GM10266 (cell line): Measurements from ENCODE around the gene TIGD2.

Source experiments
- DNase-seq: peaks from one replicate; pipeline ENCODE4 v3.0.0; 2012; ENCODE audit errors: extremely low spot score
- CTCF ChIP-seq: IDR thresholded peaks from 2 replicates; pipeline ENCODE4 v1.5.1; 2012; ENCODE audit warnings: mild to moderate bottlenecking, low read depth; ENCODE audit not compliant: control insufficient read depth, insufficient read depth; ENCODE audit errors: missing control alignments

TIGD2 gene

GRCh38 chr4:89110986-89111832 is at the start of gene TIGD2:
TSS of gene TIGD2 (plus strand) at chr4:89111533. CDS start at chr4:89112975, 1,442 bp downstream.
- peak; percentile 80 for TF ChIP-seq CTCF

DNA sequence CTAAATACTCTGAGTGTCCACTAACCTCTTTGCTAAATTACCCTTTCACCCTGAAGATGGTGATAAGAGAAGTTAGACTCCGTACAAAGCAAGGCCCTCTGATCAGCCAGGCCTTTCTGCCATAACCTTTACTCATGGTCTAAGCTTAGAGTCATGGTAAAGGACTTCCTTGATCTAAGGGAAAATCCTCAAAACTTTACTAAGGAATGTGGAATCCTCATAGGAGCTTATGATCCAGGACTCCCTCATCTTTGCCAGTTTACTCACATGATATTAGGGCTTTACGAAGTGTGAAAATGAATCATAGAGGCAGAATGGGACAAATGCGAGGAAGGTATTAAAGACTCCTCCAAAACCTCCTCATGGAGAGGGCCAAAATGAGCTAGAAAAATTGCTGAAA is 46.5 kb upstream of the TIGD2 start:
- TF ChIP-seq CTCF = no peak
- DNase-seq = no peak

More at GRCh38 chr4:89110986-89111832, at the start of gene TIGD2:
- DNase-seq = peak; percentile 95

DNA sequence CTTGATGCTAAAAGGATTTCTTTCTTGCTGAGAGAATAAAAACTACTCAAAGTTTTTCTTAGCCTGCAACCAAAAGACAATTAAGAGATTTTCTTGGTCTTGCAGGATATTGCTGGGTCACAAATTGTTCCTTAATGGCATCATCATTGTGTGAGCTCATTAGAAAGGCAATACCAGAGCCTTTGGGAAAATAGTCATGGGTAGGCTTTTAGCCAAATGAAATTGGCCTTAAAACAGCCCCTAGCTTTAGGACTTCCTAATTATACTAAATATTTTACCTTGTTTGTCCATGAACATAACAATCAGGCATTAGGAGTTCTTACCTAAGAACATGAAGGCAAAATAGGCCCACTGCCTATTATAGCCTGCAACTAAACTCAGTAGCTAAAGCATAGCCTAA is 43.9 kb upstream of the TIGD2 start:
- DNase-seq = no peak
- no peak for TF ChIP-seq CTCF

DNA sequence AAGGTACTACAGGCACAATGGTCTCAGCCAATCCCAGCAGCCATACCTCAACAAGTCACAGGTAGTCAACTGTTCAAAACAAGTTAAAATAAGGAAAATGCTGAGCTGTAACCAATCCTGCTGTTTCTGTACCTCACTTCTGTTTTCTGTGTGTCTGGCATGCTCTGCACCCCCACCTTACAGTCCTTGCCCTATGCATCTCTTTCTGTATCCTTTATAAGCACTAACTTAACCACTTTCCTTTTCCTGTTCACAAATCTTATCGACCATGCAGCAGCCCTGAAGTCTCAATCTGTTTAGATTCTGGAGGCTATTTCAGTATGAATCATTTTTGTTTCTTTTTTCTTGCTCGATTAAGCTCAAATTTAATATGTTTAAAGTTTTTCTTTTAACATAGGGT is 41.9 kb upstream of the TIGD2 start:
- no peak for DNase-seq

GRCh38 chr4:89070041-89070440 is 41.3 kb upstream of the TIGD2 start:
- DNase-seq = no peak
- TF ChIP-seq CTCF = no peak

More for the DNA sequence above, 41.9 kb upstream of the TIGD2 start:
- TF ChIP-seq CTCF = no peak

DNA sequence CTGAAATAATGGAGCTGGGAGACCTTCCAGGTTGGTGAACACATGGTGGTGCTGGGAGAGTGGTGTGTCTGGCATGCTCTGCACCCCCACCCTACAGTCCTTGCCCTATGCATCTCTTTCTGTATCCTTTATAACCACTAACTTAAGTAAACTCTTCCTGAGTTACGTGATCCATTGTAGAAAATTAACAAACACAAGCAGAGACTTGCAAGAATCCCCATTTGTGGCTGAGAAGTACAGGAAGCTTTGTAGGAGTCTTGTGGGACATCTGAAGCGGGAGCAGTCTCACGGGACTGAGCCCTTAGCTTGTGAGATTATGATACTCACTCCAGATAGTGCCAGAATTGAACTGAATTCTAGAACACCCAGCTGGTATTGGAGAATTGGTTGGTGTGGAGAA is 40.0 kb upstream of the TIGD2 start:
- no peak for TF ChIP-seq CTCF
- DNase-seq = no peak

DNA sequence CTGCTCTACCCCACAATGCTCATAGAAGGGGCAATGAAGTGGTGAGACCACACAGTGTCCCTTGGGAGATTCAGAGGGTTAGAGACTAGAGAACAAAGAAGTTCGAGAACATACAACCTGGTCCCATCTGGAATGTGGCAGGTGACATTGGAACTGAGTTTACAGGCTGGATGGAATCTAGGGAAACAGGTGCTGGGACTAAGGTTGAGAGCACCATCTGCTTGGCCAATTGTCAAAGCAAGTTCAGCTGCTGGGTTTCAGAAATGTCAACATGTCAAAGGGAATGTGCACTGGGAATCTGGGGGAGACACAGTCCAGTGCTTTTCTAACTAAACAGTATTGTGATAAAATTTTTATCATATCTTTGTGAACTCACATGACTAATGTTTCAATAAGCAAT is 38.4 kb upstream of the TIGD2 start:
- no peak for TF ChIP-seq CTCF
- DNase-seq = no peak
